CD8-positive, alpha-beta memory T cell (primary cell): ENCODE measurements around the gene HOXA6. TPM values are rescaled to one million over a fixed set of nuclear protein-coding genes. Genes with fewer than 3 reads are reported as not detected.

Source experiments
- CTCF ChIA-PET: fragments of 350-600 bp; sonication (Branson Sonifier 250); formaldehyde crosslinking; loops from one replicate; lab custom pipeline; 2021; ENCODE audit warnings: antibody characterized with exemption; lab: Charles Lee
- POLR2A ChIA-PET: fragments of 350-600 bp; sonication (Branson Sonifier 250); formaldehyde crosslinking; loops from one replicate; lab custom pipeline; 2021; ENCODE audit warnings: antibody characterized with exemption; lab: Charles Lee
- DNase-seq, 5 donors: peaks; one replicate each; pipeline versions ENCODE4 v3.0.0 to v3.0.0-alpha.2; 2020 to 2022; ENCODE audit warnings: mixed read lengths in 1 of 5
- H3K27ac ChIP-seq: one replicate; pipeline ENCODE4 v1.7.0; 2013; ENCODE audit warnings: low read depth, mild to moderate bottlenecking, low read length, moderate library complexity
- H3K27me3 ChIP-seq: 2 replicates; pipeline ENCODE4 v1.7.0; 2013; ENCODE audit warnings: low read length, mild to moderate bottlenecking; ENCODE audit not compliant: insufficient read depth, poor library complexity, severe bottlenecking
- H3K36me3 ChIP-seq: 2 replicates; pipeline ENCODE4 v1.7.0; 2013; ENCODE audit warnings: mild to moderate bottlenecking, low read length, moderate library complexity; ENCODE audit not compliant: insufficient read depth
- H3K4me1 ChIP-seq: 2 replicates; pipeline ENCODE4 v1.7.0; 2013; ENCODE audit warnings: mild to moderate bottlenecking, low read length, moderate library complexity; ENCODE audit not compliant: insufficient read depth
- H3K4me3 ChIP-seq: 2 replicates; pipeline ENCODE4 v1.7.0; 2013; ENCODE audit warnings: mild to moderate bottlenecking, low read length
- H3K9me3 ChIP-seq: 2 replicates; pipeline ENCODE4 v1.7.0; 2013; ENCODE audit warnings: mild to moderate bottlenecking, low read length
- H3K27ac Mint-ChIP-seq, 8 donors: one replicate each; pipeline ENCODE4 v1.8.0; 2020 to 2021; ENCODE audit warnings: mixed read lengths in 8 of 8, mild to moderate bottlenecking in 6 of 8, inconsistent platforms in 3 of 8, moderate library complexity in 3 of 8
- H3K27me3 Mint-ChIP-seq, 2 donors: one replicate each; pipeline ENCODE4 v1.8.0; 2020 to 2021; ENCODE audit warnings: mixed read lengths in 2 of 2, mild to moderate bottlenecking in 1 of 2, moderate library complexity in 1 of 2
- H3K36me3 Mint-ChIP-seq, 3 donors: one replicate each; pipeline ENCODE4 v1.8.0; 2020 to 2021; ENCODE audit warnings: mixed read lengths in 3 of 3, inconsistent platforms in 1 of 3, mild to moderate bottlenecking in 1 of 3
- H3K4me1 Mint-ChIP-seq, 3 donors: one replicate each; pipeline ENCODE4 v1.8.0; 2020 to 2021; ENCODE audit warnings: mixed read lengths in 3 of 3, inconsistent platforms in 1 of 3, mild to moderate bottlenecking in 1 of 3
- H3K4me3 Mint-ChIP-seq, 7 donors: one replicate each; pipeline ENCODE4 v1.8.0; 2020 to 2021; ENCODE audit warnings: mixed read lengths in 7 of 7, mild to moderate bottlenecking in 6 of 7, moderate library complexity in 4 of 7, inconsistent platforms in 2 of 7
- H3K9me3 Mint-ChIP-seq, 5 donors: one replicate each; pipeline ENCODE4 v1.8.0; 2020 to 2022; ENCODE audit warnings: mixed read lengths in 5 of 5, mild to moderate bottlenecking in 3 of 5, moderate library complexity in 2 of 5, inconsistent platforms in 1 of 5
- polyA plus RNA-seq: library from polyadenylated mRNA; unstranded; fragments of 300-500 nt; fragmentation: Illumina TruSeq; gene quantifications from one replicate; pipeline ENCODE4 v1.2.3, GENCODE V29; 2021
- total RNA-seq, 2 experiments: library from RNA; stranded (reverse); gene quantifications; one replicate each; pipeline ENCODE4 v1.2.3, GENCODE V29; 2021

The HOXA6 gene
- total and polyA plus RNA-seq, 3 experiments from 2014 or later: not detected

DNA sequence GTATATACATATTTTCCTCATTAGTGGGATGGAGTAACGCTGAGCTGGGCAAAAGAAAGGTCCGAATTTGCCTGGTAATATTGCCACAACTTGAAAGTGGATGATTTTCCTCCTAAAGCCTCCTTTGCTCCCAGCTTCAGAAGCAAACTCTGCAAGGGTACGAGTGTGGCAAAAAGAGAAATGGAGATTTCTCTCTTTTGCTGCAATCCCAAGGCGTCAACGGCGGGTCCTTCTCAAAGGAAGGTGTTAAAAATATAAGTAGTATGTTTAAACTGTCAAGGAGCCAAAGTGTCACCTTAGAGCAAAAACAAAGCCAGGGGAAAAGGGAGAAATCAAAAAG, 32.7 kb downstream of the HOXA6 start:
- H3K27me3 Mint-ChIP-seq: peaks cover 13 to 25% of the 10 kb centered on the region in 2 donors

DNA sequence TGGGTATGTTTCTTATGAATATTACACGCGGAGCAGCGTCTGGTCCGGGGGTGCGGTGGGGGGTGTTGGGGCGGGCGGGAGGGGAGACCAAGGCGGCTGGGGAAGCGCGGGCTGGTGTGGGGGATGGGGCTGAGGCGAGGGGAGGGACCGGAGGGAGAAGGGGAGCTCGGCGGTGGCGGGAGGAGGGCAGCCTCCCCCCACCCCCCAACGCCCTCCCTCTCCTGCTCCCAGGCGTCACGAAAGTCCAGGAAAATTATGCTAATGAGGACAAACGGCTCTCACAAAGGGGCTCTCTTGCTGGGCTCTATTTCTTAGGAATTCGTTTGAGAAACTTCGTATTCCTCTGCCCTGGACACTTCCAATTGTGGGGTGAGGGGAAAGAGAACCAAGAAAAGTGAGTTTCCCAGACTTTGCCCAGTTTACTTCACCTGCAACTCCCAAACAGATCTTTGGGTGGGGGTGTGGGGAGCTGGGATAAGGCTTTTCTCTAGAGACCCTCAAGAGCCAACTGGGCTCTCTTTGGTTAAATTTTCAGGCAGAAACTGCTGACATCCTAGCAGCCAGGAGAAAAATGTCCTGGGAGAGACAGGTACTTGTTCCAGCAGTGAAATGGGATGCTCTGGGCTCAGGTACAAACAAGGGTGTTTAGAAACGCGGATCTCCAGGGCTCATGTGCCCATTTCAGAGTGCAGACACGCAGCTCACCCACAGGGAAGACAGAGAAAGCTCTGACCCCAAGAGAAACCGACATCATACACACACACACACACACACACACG, 33.4 kb downstream of the HOXA6 start:
- no peak overlapping the region for H3K27ac Mint-ChIP-seq
- H3K9me3 ChIP-seq: no peaks in the 10 kb centered on the region
- no peaks in the 10 kb centered on the region for H3K36me3 Mint-ChIP-seq
- no peak overlapping the region for H3K4me3 Mint-ChIP-seq
- no peaks in the 10 kb centered on the region for H3K27me3 ChIP-seq
- H3K4me3 ChIP-seq: no peak overlapping the region
- no peaks in the 10 kb centered on the region for H3K4me1 ChIP-seq
- no peaks in the 10 kb centered on the region for H3K4me1 Mint-ChIP-seq
- no peaks in the 10 kb centered on the region for H3K36me3 ChIP-seq
- ChIA-PET POLR2A (no interaction called here), CTCF (no interaction called here)
- no peak overlapping the region for H3K27ac ChIP-seq
- no peaks in the 10 kb centered on the region for H3K9me3 Mint-ChIP-seq
- no peak for DNase-seq
- H3K27me3 Mint-ChIP-seq: peaks cover 13 to 23% of the 10 kb centered on the region in 2 donors

More for the DNA sequence above, 32.7 kb downstream of the HOXA6 start:
- ChIA-PET CTCF (no interaction called here), POLR2A (no interaction called here)
- no peak for DNase-seq
- Histone ChIP-seq H3K36me3 (no peaks in the 10 kb centered on the region), H3K4me3 (no peak overlapping the region), H3K27me3 (no peaks in the 10 kb centered on the region), H3K9me3 (no peaks in the 10 kb centered on the region), H3K4me1 (no peaks in the 10 kb centered on the region), H3K27ac (no peak overlapping the region)
- Mint-ChIP-seq H3K36me3 (no peaks in the 10 kb centered on the region), H3K27ac (no peak overlapping the region), H3K4me3 (no peak overlapping the region), H3K4me1 (no peaks in the 10 kb centered on the region), H3K9me3 (no peaks in the 10 kb centered on the region)

DNA sequence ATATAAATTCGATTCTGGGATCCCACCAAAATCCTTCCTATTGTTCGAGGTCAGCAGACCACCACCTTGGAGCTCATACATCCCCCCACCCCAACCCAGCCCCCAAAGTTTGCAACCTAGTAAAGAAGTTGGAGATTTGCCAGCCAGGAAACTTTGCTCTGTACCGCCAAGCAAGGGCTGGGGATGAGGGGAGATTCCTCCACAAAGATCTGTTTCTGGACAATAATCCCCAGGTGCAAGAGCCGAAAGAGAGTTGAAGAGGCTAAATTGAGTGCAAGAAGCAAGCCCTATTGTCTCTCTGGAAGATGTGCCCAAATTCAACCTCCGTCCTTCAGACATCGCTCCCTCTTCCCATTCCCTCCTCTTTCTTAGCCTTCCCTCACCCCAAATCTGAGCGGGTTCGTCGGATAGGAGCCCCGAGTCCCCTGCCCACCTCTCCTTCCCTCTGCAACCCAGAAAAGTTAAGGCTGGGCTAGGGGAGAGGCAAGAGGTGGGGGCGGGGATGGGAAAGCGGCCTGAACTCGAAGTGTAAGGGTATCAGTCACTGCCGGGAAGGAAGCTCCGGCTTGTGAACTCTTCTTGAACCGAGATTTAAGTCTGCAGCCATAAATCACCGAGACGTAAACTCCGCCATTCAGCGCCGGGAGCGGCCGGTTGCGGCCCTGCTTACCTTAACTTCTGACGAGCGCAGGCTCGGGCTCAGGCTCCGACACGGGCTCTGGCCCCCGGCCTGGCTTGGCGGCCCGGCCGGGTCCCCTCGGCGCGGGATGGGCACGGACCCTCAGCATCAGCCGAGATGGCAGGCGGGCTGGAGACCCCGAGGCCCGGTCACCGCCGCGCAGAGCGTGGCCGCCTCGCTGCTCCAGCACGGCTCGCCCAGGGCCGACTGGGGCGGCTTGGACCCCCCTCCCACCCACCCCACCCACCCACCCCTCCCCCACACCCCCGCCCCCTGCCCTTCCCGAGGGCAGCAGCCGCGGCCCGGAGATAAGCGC, 34.3 kb downstream of the HOXA6 start:
- H3K4me1 Mint-ChIP-seq: no peaks in the 10 kb centered on the region
- no peaks in the 10 kb centered on the region for H3K27me3 ChIP-seq
- CTCF ChIA-PET: no interaction called here
- no peaks in the 10 kb centered on the region for H3K9me3 Mint-ChIP-seq
- H3K36me3 Mint-ChIP-seq: no peaks in the 10 kb centered on the region
- H3K4me3 Mint-ChIP-seq: no peak overlapping the region
- peaks cover 13 to 18% of the 10 kb centered on the region in 2 donors for H3K27me3 Mint-ChIP-seq
- no peaks in the 10 kb centered on the region for H3K36me3 ChIP-seq
- no peak overlapping the region for H3K4me3 ChIP-seq
- no peaks in the 10 kb centered on the region for H3K9me3 ChIP-seq
- POLR2A ChIA-PET: no interaction called here
- H3K27ac ChIP-seq: no peak overlapping the region
- no peak overlapping the region for H3K27ac Mint-ChIP-seq
- H3K4me1 ChIP-seq: no peaks in the 10 kb centered on the region
- no peak for DNase-seq

DNA sequence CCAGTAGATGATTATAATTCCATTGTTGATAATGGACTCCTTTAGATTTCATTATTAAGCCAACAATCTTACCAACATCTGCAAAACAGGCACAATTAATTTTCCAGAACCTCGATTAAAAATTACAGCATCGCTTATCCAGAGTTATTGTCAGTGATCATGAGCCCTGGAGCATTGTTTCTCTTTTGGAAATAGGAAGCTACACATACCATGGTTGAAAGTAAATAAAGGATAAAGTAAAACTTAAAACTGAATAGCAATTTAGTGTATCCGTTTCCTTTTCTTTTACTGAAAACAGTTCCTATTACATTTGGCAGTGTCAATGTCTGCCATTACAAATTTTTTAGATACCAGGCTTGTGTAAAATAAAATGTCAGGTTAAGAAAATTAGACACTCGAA, 35.2 kb downstream of the HOXA6 start:
- Mint-ChIP-seq H3K36me3 (no peaks in the 10 kb centered on the region), H3K4me1 (no peaks in the 10 kb centered on the region), H3K27ac (peak overlapping the region in 1 of 8 donors; percentile 6), H3K27me3 (peaks cover 13 to 16% of the 10 kb centered on the region in 2 donors), H3K9me3 (no peaks in the 10 kb centered on the region), H3K4me3 (no peak overlapping the region)
- H3K4me1 ChIP-seq: no peaks in the 10 kb centered on the region
- H3K4me3 ChIP-seq: no peak overlapping the region
- no peak overlapping the region for H3K27ac ChIP-seq
- H3K27me3 ChIP-seq: no peaks in the 10 kb centered on the region
- ChIA-PET CTCF (no interaction called here), POLR2A (no interaction called here)
- H3K9me3 ChIP-seq: no peaks in the 10 kb centered on the region
- no peaks in the 10 kb centered on the region for H3K36me3 ChIP-seq
- DNase-seq: no peak

DNA sequence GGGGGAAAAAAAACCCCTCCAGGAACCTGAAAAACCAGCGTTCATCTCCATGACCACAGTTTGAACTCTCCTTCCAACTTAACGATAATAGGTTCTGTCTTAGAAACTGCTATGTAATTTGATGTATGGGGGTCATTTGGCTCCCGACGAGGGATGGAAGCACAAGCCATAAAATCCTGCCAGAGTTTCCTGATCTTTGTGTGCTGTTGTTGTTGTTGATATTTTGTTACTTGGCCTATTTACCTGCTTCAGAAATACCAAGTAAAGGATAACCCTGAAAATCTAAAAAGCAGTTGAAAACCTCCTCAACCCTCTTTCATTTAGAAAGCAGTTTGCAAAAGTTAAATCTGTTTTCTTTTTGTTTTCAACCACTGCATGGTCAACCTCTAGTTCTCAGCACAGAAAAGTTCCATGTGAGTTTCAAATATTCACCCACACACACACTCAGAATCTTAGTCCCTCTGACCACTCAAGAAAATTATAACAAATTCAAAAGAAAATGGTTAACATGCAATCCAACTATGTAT, 35.8 kb downstream of the HOXA6 start:
- Mint-ChIP-seq H3K27me3 (peaks cover 10 to 16% of the 10 kb centered on the region in 2 donors), H3K4me3 (no peak overlapping the region), H3K36me3 (no peaks in the 10 kb centered on the region), H3K27ac (no peak overlapping the region), H3K4me1 (no peaks in the 10 kb centered on the region), H3K9me3 (no peaks in the 10 kb centered on the region)
- Histone ChIP-seq H3K4me3 (no peak overlapping the region), H3K36me3 (no peaks in the 10 kb centered on the region), H3K27ac (no peak overlapping the region), H3K27me3 (no peaks in the 10 kb centered on the region), H3K9me3 (no peaks in the 10 kb centered on the region), H3K4me1 (no peaks in the 10 kb centered on the region)
- CTCF ChIA-PET: no interaction called here
- no peak for DNase-seq
- POLR2A ChIA-PET: no interaction called here

DNA sequence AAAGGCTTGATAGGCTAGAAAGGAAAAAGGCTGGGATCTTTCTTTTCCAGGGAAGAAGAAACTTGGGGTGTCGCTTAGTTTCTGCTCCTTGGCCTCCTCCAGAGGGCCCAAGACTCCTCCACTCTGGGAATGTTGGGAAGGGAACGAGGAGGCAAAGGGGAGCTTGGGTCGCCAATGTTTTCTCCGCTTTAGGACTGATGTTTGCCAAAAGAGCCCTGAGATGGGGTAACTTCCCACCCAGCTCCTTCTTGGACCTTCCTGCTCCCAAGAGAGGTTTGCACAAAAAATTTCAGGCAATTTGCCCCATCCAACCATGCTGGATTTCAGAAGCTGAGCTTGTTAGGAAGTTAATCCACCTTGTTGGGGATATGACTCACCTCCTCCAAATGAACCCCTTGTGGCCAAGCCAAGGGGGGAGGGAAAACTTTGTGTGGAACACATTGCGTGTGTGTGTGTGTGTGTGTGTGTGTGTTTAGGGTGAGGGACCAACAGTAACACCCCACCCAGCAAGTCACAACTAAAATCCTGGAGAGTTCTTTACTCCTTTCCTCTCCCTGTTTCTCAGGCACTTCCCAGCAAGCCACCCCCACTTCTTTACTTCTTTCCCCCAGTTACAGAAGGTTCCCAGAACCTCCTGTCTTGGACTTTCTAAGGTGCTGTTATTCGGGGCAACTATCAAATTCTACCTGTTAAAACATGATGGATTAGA, 36.4 kb downstream of the HOXA6 start:
- H3K4me1 Mint-ChIP-seq: no peaks in the 10 kb centered on the region
- H3K36me3 ChIP-seq: no peaks in the 10 kb centered on the region
- H3K9me3 Mint-ChIP-seq: no peaks in the 10 kb centered on the region
- H3K4me1 ChIP-seq: no peaks in the 10 kb centered on the region
- CTCF ChIA-PET: interaction anchor here (0.6 kb wide), 1 partner anchor 1047 kb away, joined by 3 read pairs; no protein-coding TSS in a partner anchor
- no peak for DNase-seq
- H3K9me3 ChIP-seq: no peaks in the 10 kb centered on the region
- no peak overlapping the region for H3K27ac ChIP-seq
- no peak overlapping the region for H3K4me3 Mint-ChIP-seq
- no peak overlapping the region for H3K27ac Mint-ChIP-seq
- H3K27me3 Mint-ChIP-seq: peaks cover 9 to 16% of the 10 kb centered on the region in 2 donors
- H3K36me3 Mint-ChIP-seq: no peaks in the 10 kb centered on the region
- H3K27me3 ChIP-seq: no peaks in the 10 kb centered on the region
- POLR2A ChIA-PET: no interaction called here
- H3K4me3 ChIP-seq: no peak overlapping the region

DNA sequence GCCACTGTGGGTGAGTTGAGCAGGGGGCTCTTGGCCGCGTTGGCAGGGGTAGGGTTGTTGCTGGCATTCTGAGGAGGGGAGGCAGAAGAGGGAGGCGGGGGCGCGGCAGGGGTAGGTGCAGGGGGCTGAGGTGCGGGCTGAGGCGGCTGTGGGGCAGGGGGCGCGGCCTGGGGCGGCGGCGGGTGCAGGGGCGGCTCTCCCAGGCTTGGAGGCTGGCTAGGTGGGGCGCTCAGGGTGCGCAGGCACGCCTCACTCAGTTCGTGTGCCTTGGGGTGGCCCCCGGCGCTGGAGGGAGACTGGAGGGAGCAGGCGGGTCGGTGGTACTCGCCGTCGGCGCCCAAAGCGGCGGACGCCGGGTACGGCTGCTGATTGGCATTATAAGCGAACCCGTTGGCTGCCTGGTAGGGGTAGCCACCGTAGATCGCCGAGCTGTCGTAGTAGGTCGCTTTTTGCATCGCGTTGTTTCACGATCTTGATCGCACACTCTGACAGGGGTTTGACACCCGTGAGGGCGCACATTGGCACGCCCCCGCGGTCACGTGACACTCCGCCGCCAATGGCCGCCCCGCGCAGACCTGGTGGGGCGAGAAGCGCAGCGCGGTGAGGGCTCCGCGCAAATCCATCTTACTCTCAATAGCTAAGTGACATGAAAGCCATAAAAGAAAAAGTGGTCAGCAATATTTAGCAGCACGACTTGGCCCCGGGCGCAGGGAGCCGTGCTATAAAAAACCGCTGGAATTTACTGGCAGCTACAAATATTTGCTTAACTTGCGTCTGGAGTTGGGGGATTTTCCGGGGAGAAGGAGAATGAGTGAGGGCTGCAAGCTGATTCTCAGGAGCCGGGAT, 37.2 kb downstream of the HOXA6 start:
- no peaks in the 10 kb centered on the region for H3K9me3 Mint-ChIP-seq
- POLR2A ChIA-PET: no interaction called here
- no peaks in the 10 kb centered on the region for H3K4me1 Mint-ChIP-seq
- DNase-seq: no peak
- no peak overlapping the region for H3K4me3 Mint-ChIP-seq
- CTCF ChIA-PET: interaction anchor here (0.6 kb wide), 1 partner anchor 1046 kb away, joined by 3 read pairs; no protein-coding TSS in a partner anchor
- no peak overlapping the region for H3K27ac ChIP-seq
- H3K36me3 ChIP-seq: no peaks in the 10 kb centered on the region
- no peaks in the 10 kb centered on the region for H3K9me3 ChIP-seq
- H3K27me3 ChIP-seq: peaks cover 2% of the 10 kb centered on the region
- no peaks in the 10 kb centered on the region for H3K36me3 Mint-ChIP-seq
- peaks cover 6 to 23% of the 10 kb centered on the region in 2 donors for H3K27me3 Mint-ChIP-seq
- no peak overlapping the region for H3K27ac Mint-ChIP-seq
- H3K4me1 ChIP-seq: no peaks in the 10 kb centered on the region
- no peak overlapping the region for H3K4me3 ChIP-seq
